HEK293 (cell line): ENCODE measurements around the gene KIAA0825.

Experiments used
- CTCF ChIA-PET: fragments of 350-600 bp; formaldehyde crosslinking; extraction: SDS; loops from one replicate; lab custom pipeline; 2021; ENCODE audit warnings: antibody characterized with exemption; lab: Yijun Ruan, JAX
- POLR2A ChIA-PET: fragments of 300-600 bp; formaldehyde crosslinking; extraction: SDS; loops from one replicate; lab custom pipeline; 2020; ENCODE audit warnings: antibody characterized with exemption, inconsistent platforms; lab: Yijun Ruan, JAX
- H3K27ac ChIP-seq: fragments of 200-500 bp; sonication (Bioruptor generic); 2 replicates; pipeline ENCODE4 v1.5.1; 2014; ENCODE audit warnings: low read depth, low read length, control low read depth, inconsistent platforms; ENCODE audit errors: extremely low read depth
- H3K36me3 ChIP-seq, 2 experiments: fragments of 200-500 bp in 1 of 2; sonication (Bioruptor generic) in 1 of 2; 1 replicate in 1 of 2; 2 replicates in 1 of 2; pipeline ENCODE4 v1.5.1; 2014 to 2017; ENCODE audit warnings: inconsistent platforms in 2 of 2, low read length in 2 of 2; ENCODE audit not compliant: control insufficient read depth in 2 of 2, insufficient read depth in 1 of 2
- H3K4me1 ChIP-seq: fragments of 200-500 bp; sonication (Bioruptor generic); 2 replicates; pipeline ENCODE4 v1.5.1; 2014; ENCODE audit warnings: mild to moderate bottlenecking, low read length, inconsistent platforms; ENCODE audit not compliant: control insufficient read depth, insufficient read depth
- H3K4me3 ChIP-seq: 2 replicates; pipeline ENCODE4 v1.5.1; 2011; ENCODE audit warnings: low read depth, mild to moderate bottlenecking, control low read depth, low read length, moderate library complexity
- H3K9me3 ChIP-seq: fragments of 200-500 bp; sonication (Bioruptor generic); 2 replicates; pipeline ENCODE4 v1.5.1; 2014; ENCODE audit warnings: low read depth, low read length, inconsistent platforms; ENCODE audit not compliant: control insufficient read depth, insufficient read depth
- BCL11A ChIP-seq: fragments of 450-650 bp; formaldehyde crosslinking; IDR thresholded peaks from 2 replicates; pipeline ENCODE4 v1.5.1; 2016; ENCODE audit warnings: low read depth, missing biosample characterization, missing genetic modification characterization
- BCL11B ChIP-seq: fragments of 450-650 bp; formaldehyde crosslinking; IDR thresholded peaks from 2 replicates; pipeline ENCODE4 v1.5.1; 2016; ENCODE audit warnings: low read depth, missing biosample characterization, missing genetic modification characterization
- KLF7 ChIP-seq: fragments of 450-650 bp; formaldehyde crosslinking; IDR thresholded peaks from 2 replicates; pipeline ENCODE4 v1.5.1; 2016; ENCODE audit warnings: missing biosample characterization, missing genetic modification characterization, borderline replicate concordance
- KLF8 ChIP-seq: fragments of 450-650 bp; formaldehyde crosslinking; IDR thresholded peaks from 2 replicates; pipeline ENCODE4 v1.5.1; 2016; ENCODE audit warnings: missing biosample characterization, missing genetic modification characterization
- OSR2 ChIP-seq: fragments of 450-650 bp; formaldehyde crosslinking; IDR thresholded peaks from 2 replicates; pipeline ENCODE4 v1.5.1; 2016; ENCODE audit warnings: missing biosample characterization, missing genetic modification characterization
- SETDB1 ChIP-seq: IDR thresholded peaks from one replicate; pipeline ENCODE4 v1.6.1; 2017; ENCODE audit warnings: mild to moderate bottlenecking, low read length, moderate library complexity, mixed read lengths; ENCODE audit not compliant: insufficient read length
- ZBTB1 ChIP-seq: fragments of 450-650 bp; formaldehyde crosslinking; IDR thresholded peaks from 2 replicates; pipeline ENCODE4 v1.5.1; 2016; ENCODE audit warnings: missing biosample characterization, missing genetic modification characterization
- ZBTB20 ChIP-seq: fragments of 450-650 bp; formaldehyde crosslinking; IDR thresholded peaks from 2 replicates; pipeline ENCODE4 v1.5.1; 2016; ENCODE audit warnings: missing biosample characterization, missing genetic modification characterization
- ZIC2 ChIP-seq: fragments of 450-650 bp; formaldehyde crosslinking; IDR thresholded peaks from 2 replicates; pipeline ENCODE4 v1.5.1; 2016; ENCODE audit warnings: missing biosample characterization, missing genetic modification characterization
- ZNF10 ChIP-seq: fragments of 450-650 bp; formaldehyde crosslinking; IDR thresholded peaks from 2 replicates; pipeline ENCODE4 v1.5.1; 2017; ENCODE audit warnings: missing biosample characterization, missing genetic modification characterization
- ZNF112 ChIP-seq: fragments of 450-650 bp; formaldehyde crosslinking; IDR thresholded peaks from 2 replicates; pipeline ENCODE4 v1.5.0; 2017; ENCODE audit warnings: missing biosample characterization, missing genetic modification characterization
- ZNF132 ChIP-seq: fragments of 450-650 bp; formaldehyde crosslinking; IDR thresholded peaks from 2 replicates; pipeline ENCODE4 v1.5.1; 2017; ENCODE audit warnings: missing biosample characterization, missing genetic modification characterization, borderline replicate concordance
- ZNF155 ChIP-seq: fragments of 450-650 bp; formaldehyde crosslinking; IDR thresholded peaks from 2 replicates; pipeline ENCODE4 v1.5.1; 2016; ENCODE audit warnings: missing biosample characterization, missing genetic modification characterization
- ZNF202 ChIP-seq: fragments of 450-650 bp; formaldehyde crosslinking; IDR thresholded peaks from 2 replicates; pipeline ENCODE4 v1.5.1; 2016; ENCODE audit warnings: missing biosample characterization, missing genetic modification characterization, borderline replicate concordance
- ZNF211 ChIP-seq: fragments of 450-650 bp; formaldehyde crosslinking; IDR thresholded peaks from 2 replicates; pipeline ENCODE4 v1.5.1; 2016; ENCODE audit warnings: low read depth, missing biosample characterization, missing genetic modification characterization
- ZNF223 ChIP-seq: fragments of 450-650 bp; formaldehyde crosslinking; IDR thresholded peaks from 2 replicates; pipeline ENCODE4 v1.5.1; 2016; ENCODE audit warnings: missing biosample characterization, missing genetic modification characterization
- ZNF292 ChIP-seq: fragments of 450-650 bp; formaldehyde crosslinking; IDR thresholded peaks from 2 replicates; pipeline ENCODE4 v1.5.1; 2016; ENCODE audit warnings: low read depth, missing biosample characterization, missing genetic modification characterization, borderline replicate concordance
- ZNF404 ChIP-seq: fragments of 450-650 bp; formaldehyde crosslinking; IDR thresholded peaks from 2 replicates; pipeline ENCODE4 v1.5.1; 2017; ENCODE audit warnings: missing biosample characterization, missing genetic modification characterization
- ZNF416 ChIP-seq: fragments of 450-650 bp; formaldehyde crosslinking; IDR thresholded peaks from 2 replicates; pipeline ENCODE4 v1.5.1; 2016; ENCODE audit warnings: missing biosample characterization, missing genetic modification characterization
- ZNF510 ChIP-seq: fragments of 450-650 bp; formaldehyde crosslinking; IDR thresholded peaks from 2 replicates; pipeline ENCODE4 v1.5.1; 2018; ENCODE audit warnings: mild to moderate bottlenecking, missing genetic modification characterization, missing biosample characterization; ENCODE audit not compliant: insufficient replicate concordance
- ZNF548 ChIP-seq: fragments of 450-650 bp; formaldehyde crosslinking; IDR thresholded peaks from 2 replicates; pipeline ENCODE4 v1.5.1; 2016; ENCODE audit warnings: missing biosample characterization, missing genetic modification characterization
- ZNF549 ChIP-seq: fragments of 450-650 bp; IDR thresholded peaks from 2 replicates; pipeline ENCODE4 v1.5.1; 2018; ENCODE audit warnings: missing biosample characterization, missing genetic modification characterization, mild to moderate bottlenecking, inconsistent platforms, moderate library complexity
- ZNF558 ChIP-seq: fragments of 450-650 bp; formaldehyde crosslinking; IDR thresholded peaks from 2 replicates; pipeline ENCODE4 v1.5.1; 2016; ENCODE audit warnings: missing biosample characterization, missing genetic modification characterization
- ZNF560 ChIP-seq: fragments of 450-650 bp; formaldehyde crosslinking; IDR thresholded peaks from 2 replicates; pipeline ENCODE4 v1.5.1; 2017; ENCODE audit warnings: missing biosample characterization, missing genetic modification characterization, borderline replicate concordance
- ZNF561 ChIP-seq: fragments of 450-650 bp; IDR thresholded peaks from 2 replicates; pipeline ENCODE4 v1.5.1; 2018; ENCODE audit warnings: missing biosample characterization, missing genetic modification characterization, borderline replicate concordance
- ZNF596 ChIP-seq: fragments of 450-650 bp; IDR thresholded peaks from 2 replicates; pipeline ENCODE4 v1.5.0; 2018; ENCODE audit warnings: missing biosample characterization, mild to moderate bottlenecking, missing genetic modification characterization, moderate library complexity
- ZNF623 ChIP-seq: fragments of 450-650 bp; formaldehyde crosslinking; IDR thresholded peaks from 2 replicates; pipeline ENCODE4 v1.5.1; 2016; ENCODE audit warnings: missing biosample characterization, missing genetic modification characterization
- ZNF654 ChIP-seq: fragments of 450-650 bp; formaldehyde crosslinking; IDR thresholded peaks from 2 replicates; pipeline ENCODE4 v1.5.1; 2016; ENCODE audit warnings: low read depth, missing biosample characterization, missing genetic modification characterization
- ZNF707 ChIP-seq: fragments of 450-650 bp; formaldehyde crosslinking; IDR thresholded peaks from 2 replicates; pipeline ENCODE4 v1.5.1; 2016; ENCODE audit warnings: missing biosample characterization, missing genetic modification characterization
- ZNF791 ChIP-seq: fragments of 450-650 bp; formaldehyde crosslinking; IDR thresholded peaks from 2 replicates; pipeline ENCODE4 v1.5.1; 2016; ENCODE audit warnings: missing biosample characterization, missing genetic modification characterization
- ZNF792 ChIP-seq: fragments of 450-650 bp; formaldehyde crosslinking; IDR thresholded peaks from 2 replicates; pipeline ENCODE4 v1.5.1; 2016; ENCODE audit warnings: missing biosample characterization, missing genetic modification characterization
- ZSCAN16 ChIP-seq: fragments of 450-650 bp; formaldehyde crosslinking; IDR thresholded peaks from 2 replicates; pipeline ENCODE4 v1.5.1; 2016; ENCODE audit warnings: missing biosample characterization, missing genetic modification characterization
- ZSCAN23 ChIP-seq: fragments of 450-650 bp; formaldehyde crosslinking; IDR thresholded peaks from 2 replicates; pipeline ENCODE4 v1.5.1; 2016; ENCODE audit warnings: missing biosample characterization, missing genetic modification characterization
- TF ChIP-seq, protein P1 (sequence below): fragments of 450-650 bp; formaldehyde crosslinking; IDR thresholded peaks from 2 replicates; pipeline ENCODE4 v1.5.1; 2017; ENCODE audit warnings: missing biosample characterization, missing genetic modification characterization

KIAA0825 gene

DNA sequence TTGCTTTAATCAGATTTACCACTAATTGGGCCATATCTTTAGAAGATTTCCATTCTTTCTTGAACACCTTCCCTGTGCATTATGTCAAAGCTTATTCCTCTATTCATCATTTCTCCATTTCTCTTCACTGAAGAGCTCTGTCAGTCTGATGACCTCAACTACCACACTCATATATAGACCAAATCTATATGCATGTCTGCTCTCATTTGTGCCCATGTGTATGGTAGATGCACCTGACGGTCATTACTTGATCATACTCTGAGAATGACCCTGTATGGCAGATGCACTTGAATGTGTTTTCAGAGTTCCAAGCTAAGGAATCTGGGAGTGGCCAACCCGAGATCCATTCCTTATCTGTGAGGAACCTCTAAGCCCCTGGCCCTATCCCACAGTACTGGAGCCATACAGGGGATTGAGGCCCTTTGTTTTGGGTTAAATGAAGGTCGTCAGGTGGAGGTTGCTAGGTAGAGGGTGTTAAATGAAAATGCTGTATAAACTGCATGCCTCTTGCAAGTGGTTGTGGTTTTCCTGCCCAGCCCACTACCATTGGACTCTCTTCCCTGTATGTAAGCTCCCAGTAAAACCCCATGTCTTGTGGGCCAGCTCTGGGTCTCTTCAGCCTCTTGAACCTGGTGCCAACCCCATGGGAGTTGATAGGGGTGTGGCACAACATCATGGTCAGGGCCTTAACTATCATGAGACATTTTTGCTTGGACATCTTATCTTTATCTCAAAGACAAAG lies 229.5 kb downstream of the KIAA0825 start:
- H3K4me3 ChIP-seq, result no peak overlapping the region
- no peaks in the 10 kb centered on the region for H3K9me3 ChIP-seq
- ChIA-PET CTCF (interaction anchor here (0.9 kb wide), 1 partner anchor 220 kb away, joined by 3 read pairs; no protein-coding TSS in a partner anchor), POLR2A (no interaction called here)
- H3K4me1 ChIP-seq, result no peaks in the 10 kb centered on the region
- H3K36me3 ChIP-seq, result no peaks in the 10 kb centered on the region
- no peak for TF ChIP-seq ZNF211 (tag by site-specific recombination)
- TF ChIP-seq ZNF792 (tag by site-specific recombination), result no peak
- no peak for TF ChIP-seq ZNF292 (tag by site-specific recombination)
- TF ChIP-seq ZIC2, result no peak
- no peak for TF ChIP-seq ZSCAN16 (tag by site-specific recombination)
- TF ChIP-seq ZNF155 (tag by site-specific recombination), result no peak
- no peak for TF ChIP-seq BCL11A
- TF ChIP-seq ZBTB20, result no peak
- no peak for TF ChIP-seq ZNF623
- no peak for TF ChIP-seq ZSCAN23 (tag by site-specific recombination)
- H3K27ac ChIP-seq, result no peak overlapping the region

- Histone ChIP-seq H3K27ac (no peak overlapping the region), H3K9me3 (no peaks in the 10 kb centered on the region), H3K4me3 (no peak overlapping the region), H3K36me3 (no peaks in the 10 kb centered on the region), H3K4me1 (no peaks in the 10 kb centered on the region)
- ChIA-PET CTCF (interaction anchor here (0.5 kb wide), 1 partner anchor 1588 kb away, joined by 9 read pairs; no protein-coding TSS in a partner anchor), POLR2A (no interaction called here)
- no peak for TF ChIP-seq ZNF202 (tag by site-specific recombination)
- no peak for TF ChIP-seq SETDB1
- no peak for TF ChIP-seq ZBTB1 (tag by site-specific recombination)
- TF ChIP-seq ZNF792 (tag by site-specific recombination), result no peak
- no peak for TF ChIP-seq ZNF596 (tag by site-specific recombination)
- TF ChIP-seq ZNF548, result no peak
- no peak for TF ChIP-seq ZNF558 (tag by site-specific recombination)
- no peak for TF ChIP-seq ZNF112 (tag by site-specific recombination)
- no peak for TF ChIP-seq ZNF404 (tag by site-specific recombination)
- no peak for TF ChIP-seq OSR2 (tag by site-specific recombination)
- no peak for TF ChIP-seq ZBTB20
- no peak for TF ChIP-seq BCL11B (tag by site-specific recombination)
Observed at GRCh38 chr5:94385767-94386166, 232.6 kb downstream of the KIAA0825 start.

DNA sequence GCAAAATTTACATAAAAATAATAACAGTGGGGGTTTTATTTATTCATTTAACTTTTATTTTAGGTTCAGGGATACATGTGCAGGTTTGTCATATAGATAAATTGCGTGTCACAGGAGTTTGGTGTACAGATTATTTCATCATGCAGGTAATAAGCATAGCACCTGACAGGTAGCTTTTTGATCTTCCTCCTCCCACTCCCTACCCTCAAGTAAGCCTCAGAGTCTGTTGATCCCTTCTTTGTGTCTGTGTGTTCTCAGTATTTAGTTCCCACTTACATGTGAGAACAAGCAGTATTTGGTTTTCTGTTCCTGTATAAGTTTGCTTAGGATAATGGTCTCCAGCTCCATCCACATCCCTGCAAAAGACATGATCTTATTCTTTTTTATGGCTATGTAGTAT lies 240.3 kb downstream of the KIAA0825 start:
- H3K27ac ChIP-seq, result no peak overlapping the region
- POLR2A ChIA-PET, result no interaction called here
- H3K9me3 ChIP-seq, result no peaks in the 10 kb centered on the region
- H3K4me1 ChIP-seq, result no peaks in the 10 kb centered on the region; the same call in 1 of the 2 replicates
- CTCF ChIA-PET, result interaction anchor here (0.5 kb wide), 1 partner anchor 36 kb away, joined by 3 read pairs; no protein-coding TSS in a partner anchor
- H3K36me3 ChIP-seq, result no peaks in the 10 kb centered on the region
- H3K4me3 ChIP-seq, result no peak overlapping the region
- TF ChIP-seq ZNF561 (no peak), KLF8 (tag by site-specific recombination) (no peak), ZNF707 (tag by site-specific recombination) (no peak), ZNF132 (no peak), ZNF791 (tag by site-specific recombination) (no peak), ZNF510 (tag by site-specific recombination) (no peak), ZNF416 (tag by site-specific recombination) (no peak), KLF7 (tag by site-specific recombination) (no peak), ZNF10 (tag by site-specific recombination) (no peak), ZNF654 (tag by site-specific recombination) (no peak), ZNF223 (tag by site-specific recombination) (no peak), ZNF560 (tag by site-specific recombination) (no peak), ZNF549 (tag by site-specific recombination) (no peak)
- TF ChIP-seq, protein P1, sequence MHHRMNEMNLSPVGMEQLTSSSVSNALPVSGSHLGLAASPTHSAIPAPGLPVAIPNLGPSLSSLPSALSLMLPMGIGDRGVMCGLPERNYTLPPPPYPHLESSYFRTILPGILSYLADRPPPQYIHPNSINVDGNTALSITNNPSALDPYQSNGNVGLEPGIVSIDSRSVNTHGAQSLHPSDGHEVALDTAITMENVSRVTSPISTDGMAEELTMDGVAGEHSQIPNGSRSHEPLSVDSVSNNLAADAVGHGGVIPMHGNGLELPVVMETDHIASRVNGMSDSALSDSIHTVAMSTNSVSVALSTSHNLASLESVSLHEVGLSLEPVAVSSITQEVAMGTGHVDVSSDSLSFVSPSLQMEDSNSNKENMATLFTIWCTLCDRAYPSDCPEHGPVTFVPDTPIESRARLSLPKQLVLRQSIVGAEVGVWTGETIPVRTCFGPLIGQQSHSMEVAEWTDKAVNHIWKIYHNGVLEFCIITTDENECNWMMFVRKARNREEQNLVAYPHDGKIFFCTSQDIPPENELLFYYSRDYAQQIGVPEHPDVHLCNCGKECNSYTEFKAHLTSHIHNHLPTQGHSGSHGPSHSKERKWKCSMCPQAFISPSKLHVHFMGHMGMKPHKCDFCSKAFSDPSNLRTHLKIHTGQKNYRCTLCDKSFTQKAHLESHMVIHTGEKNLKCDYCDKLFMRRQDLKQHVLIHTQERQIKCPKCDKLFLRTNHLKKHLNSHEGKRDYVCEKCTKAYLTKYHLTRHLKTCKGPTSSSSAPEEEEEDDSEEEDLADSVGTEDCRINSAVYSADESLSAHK (tag by site-specific recombination), result no peak
